HG03196 (cell line): Measurements from ENCODE around the gene CCND1.

Source experiments
- ATAC-seq: cut with Tn5 transposase; IDR thresholded peaks from one replicate; pipeline ENCODE4 v1.9.1; 2021; ENCODE audit not compliant: unreplicated experiment

Gene CCND1

DNA sequence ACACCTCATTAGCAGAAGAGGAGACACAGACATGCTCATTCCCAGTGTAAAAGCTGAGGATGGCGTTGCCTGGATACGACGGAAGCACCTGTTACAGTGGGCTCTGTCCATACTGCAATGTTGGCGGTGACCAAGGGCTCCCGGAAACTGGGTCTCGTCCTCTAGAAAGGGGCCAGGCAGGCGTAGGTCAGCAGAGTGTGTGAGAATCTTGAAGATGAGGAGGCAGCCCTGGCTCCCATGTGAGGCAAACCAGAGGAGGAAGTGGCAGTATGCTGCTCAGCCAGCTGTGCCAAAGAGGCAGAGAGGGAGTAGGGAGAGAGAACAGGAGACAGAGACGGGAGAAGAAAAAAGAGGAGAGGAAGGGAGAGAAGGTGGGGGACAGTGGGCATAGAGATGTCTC lies 23.9 kb downstream of the CCND1 start:
- ATAC-seq: no peak

DNA sequence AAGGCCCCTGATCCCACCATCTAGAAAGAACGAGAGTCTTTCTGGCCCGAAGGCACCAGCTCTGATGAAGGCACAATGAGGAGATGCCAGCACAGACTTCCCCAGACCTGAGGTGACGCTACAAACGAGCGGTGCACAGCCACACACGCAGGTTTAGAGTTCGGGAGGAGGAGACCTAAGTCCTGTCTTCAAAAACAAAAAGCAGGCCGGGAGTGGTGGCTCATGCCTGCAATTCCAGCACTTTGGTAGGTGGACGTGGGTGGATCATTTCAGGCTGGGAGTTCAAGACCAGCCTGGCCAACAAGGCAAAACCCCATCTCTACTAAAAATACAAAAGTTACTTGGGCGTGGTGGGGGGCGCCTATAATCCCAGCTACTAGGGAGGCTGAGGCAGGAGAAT lies 24.7 kb downstream of the CCND1 start:
- ATAC-seq: no peak

DNA sequence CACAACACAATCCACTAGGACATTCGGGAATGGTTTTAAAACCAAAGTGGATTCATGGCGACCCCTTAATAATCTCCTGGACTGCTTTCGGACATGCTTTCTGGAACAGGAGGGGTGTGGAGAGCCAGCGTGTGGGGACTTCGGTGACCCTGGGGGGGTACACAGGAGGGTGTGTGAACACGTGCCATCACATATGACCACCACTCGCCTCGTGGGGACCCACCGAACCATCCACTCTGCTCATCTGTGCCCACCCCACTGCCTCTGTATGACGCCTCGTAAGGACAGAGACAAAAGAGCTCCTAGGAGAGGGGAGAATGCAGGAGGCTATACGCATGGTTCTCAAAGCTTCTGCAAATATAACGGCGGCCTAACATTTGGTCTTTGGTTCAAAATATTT lies 25.3 kb downstream of the CCND1 start:
- no peak for ATAC-seq

DNA sequence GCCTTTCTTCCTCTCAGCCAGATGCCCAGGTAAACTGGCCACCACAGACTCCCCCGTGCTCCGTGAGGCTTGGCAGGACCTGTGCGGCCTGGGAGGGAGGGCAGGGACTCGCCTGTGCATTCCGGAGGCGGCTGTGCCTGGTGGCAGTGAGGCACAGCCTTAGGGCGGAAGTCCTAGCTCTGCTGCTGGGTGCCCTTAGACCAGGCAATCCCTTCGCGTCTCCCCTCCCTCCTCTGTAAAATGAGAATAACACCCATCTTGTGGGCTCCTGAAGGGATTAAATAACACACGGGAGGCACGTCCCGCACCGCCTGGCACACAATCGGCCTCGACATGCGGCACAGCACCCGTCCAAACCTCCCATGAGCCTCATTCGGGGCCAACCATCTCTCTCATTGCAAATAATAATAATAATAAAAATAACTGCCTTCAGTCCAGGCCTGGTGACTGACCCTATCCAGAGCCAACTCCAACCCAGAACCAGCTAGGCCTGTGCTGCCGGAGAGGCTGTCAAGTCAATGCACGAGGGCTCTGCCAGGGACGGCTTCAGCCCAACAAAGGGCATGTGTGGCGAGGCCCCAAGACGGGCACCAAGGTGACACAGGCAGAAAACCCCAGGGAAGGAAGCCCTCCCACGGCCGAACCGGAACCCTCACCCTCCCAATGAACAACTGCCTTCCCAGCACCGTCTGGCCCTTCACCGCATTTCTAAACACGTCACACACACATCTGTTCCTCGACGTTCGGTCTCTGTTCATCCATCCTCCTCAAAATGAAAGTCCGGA lies 26.0 kb downstream of the CCND1 start:
- no peak for ATAC-seq

DNA sequence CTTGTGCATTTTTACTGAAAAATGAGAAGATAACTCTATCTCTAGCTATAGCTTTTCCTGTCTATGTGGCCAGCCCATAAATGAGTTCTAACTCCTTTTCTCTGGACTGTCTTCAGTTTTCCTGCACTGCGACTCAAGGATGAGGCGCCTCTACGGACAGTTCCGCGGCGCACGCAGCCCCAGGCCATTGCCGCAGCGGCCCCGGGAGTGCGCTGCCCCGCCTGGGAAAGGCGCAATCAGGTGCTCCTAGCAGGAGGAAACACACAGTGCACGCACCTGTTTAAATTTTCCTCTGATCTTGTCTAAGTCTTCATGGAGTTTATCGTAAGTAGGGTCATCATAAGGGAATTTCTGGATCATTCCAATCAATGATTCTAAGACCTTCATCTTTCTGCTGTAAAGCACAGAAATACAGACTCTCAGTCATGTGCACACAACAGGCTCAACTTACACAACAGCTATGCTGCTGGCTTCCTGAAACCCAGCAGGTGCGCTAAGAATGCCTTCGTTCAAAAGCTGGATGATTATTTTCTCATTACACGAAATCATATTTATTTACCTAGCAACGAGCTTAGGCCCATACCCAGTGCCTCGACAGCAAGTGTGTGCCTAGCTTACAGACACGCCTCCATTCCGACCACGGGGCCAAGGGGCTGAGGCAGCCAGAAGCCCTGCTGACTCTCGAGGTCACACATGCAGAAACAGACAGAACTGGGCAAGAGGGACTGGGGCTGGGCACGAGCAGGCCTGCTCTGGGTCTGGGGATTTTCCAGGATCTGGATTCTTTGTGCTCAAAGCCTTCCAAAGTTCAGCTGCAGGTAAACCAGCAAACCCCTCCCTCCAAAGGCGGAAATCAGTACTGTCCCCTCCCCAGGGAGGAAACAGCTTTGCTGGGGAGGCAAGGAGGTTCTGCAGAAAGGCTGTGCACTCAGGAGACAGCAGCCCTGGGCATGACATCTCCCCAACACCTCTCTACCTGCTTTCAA lies 27.0 kb downstream of the CCND1 start:
- no peak for ATAC-seq

DNA sequence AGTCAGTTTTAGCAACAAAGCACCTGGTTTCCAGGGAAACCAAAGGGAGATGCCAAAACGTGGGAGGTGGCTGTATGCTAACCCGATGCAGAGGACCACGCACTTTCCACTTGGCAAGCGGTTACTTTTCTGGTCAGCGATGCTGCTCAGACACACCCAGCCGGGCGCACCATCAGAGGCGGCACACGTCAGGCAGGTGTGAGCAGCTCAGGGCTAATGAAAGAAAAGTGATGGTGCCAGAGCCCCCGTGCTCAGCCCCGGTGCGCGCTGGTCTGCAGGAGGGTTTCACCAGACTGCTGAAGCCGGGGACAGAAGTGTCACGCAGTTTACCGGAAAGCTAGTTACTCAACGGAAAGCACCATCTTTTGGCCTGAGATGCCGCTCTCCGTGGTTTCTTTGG lies 28.5 kb downstream of the CCND1 start:
- ATAC-seq: no peak

DNA sequence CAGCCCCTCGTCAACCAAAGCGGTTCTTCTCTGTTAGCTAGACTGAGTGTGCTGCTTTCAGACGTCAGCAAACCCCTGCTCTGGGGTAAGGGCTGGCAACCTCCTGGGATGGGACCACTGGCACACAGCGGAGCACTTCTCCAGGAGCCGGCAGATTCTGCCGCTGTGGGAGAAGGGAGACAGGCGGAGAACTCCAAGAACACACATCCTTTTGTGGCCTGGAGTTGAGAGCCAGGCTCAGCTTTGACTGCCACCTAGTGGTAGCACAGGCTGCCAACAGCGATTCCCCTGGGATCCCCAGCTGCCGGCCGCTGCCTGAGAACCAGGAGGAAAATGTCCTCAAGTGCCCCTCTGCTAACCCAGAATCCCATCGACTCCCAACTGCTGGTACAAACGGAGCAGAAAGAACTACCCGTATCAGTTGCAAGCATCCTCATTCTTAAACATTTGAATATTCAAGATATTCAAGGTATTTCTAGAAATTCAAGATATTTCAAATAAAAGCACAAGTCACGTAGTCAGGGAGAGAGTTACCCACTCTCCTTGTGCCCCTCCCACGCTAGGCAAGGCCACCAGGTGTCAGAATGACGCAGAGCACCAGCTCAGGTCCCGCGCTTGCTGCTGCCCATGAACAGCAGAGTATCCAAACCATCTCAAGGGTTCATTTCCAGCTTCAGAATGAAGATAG lies 29.3 kb downstream of the CCND1 start:
- no peak for ATAC-seq

DNA sequence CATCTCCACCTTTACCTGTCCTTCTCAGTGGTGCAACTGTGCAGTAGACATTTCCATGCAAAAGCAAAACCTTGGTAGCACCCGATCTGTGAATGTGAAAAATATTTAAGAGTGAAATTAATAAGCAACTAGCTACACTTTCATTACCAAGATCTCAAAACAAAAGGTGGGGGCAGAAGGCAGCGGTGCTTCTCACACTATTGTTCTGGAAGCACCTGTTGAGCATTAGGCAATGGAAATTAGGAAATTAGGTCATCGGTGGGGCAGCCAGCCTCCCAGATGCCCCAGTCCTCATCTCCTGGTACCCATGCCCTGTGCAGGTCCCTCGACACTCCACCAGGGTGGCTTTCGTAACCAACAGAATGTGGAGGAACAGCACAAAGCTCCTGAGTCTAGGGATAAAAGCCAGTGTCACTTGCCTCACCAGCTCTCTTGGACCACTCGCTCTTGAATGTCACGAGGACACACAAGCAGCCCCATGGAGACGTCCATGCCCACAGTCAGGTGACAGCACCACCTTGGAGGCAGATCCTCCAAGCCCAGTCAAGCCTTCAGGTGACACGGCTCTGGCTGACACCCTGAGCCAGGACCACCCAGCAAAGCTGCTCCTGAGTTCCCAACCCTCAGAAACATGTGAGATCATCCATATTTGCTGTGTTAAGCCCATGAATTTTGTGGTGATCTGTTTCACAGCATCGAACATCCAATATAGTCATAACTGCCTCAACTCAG lies 30.9 kb downstream of the CCND1 start:
- ATAC-seq: no peak

DNA sequence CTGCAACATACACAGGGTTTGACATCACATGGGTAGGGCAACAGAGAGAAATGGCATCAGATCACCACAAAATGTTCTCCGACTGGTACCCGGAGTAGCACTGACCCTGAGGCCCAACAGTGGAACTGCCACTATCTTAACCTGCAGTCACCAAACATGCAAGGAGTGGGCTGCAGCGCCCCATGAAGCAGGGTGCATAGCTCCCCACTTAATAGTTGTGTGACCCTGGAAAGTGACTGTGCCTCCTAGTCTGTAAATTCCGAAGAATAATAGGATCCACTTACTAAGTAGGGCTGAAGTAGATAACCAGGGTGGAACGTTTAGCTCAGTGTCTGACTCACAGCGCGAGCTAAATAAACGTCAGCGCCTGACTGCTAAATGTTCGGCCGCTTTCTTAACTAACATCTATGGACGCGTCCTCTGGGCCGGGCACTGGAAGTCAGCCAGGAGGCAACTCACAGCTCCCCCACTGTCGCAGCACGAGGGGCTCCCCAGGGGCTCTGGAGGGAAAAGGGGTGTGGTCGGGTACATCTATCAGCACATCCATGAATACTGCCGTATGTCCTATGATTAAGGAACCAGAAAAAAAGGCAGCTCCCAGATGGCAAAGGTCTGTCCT lies 33.4 kb downstream of the CCND1 start:
- ATAC-seq: peak; percentile 6

DNA sequence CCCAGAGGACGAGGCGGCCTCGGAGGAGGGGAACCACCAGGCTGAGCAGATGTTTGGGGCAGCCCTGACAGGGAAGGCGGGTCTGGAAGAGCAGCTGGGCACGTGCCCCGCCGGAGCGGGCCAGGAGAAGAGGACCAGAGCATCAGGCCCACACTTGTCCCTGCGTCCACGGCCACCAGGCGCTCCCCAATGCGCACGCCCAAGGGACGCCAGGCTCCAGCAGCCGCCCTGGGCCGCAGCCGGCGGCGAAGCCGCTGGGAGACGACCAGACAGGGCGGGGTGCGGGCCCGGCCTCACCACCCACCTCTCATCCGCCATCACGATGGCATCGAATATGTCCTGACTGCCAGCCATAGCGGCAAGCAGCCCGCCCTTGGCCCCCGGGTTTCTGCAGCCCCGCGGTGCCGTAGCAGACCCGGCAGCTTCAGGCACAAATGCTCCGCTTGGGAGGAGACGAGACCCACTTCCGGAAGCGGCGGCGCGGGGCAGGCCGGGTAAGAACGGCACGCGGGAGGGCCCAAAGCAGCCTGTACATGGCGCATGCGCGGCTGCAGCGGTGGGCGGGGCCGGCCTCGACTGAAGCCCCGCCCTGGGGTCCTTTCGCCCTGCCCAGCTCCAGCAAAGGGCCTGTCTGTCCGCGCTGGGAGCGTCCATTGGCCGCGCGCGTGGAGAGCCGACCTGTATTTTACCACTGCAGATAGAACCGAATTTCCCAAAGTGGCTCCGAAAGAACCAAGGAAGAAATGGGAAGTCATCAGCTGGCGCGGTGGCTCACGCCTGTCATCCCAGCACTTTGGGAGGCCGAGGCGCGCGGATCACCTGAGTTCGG lies 34.1 kb downstream of the CCND1 start, which contains the start of gene LTO1:
TSS of gene LTO1 (minus strand) at position 468 of the 829 bp plus-strand sequence. CDS start at position 354, 114 bp downstream.
- peak; percentile 79 for ATAC-seq

DNA sequence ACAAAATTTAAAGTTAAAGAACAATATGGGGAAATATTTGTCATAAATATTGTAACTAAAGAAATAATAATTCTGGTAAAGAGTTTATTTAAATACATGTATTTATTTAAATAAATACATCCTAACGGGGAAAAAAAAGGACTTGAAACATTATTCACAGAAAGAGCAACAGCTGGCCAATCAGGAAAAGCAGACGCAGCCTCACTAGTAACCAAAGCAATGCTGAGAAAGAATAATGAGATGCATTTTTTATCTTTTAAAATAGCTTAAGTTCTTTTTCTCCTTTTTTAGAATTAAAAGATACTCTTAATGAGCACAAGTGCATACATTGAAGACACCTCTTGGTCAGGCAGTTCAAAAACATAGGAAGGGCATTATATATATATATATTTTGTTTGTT lies 36.8 kb downstream of the CCND1 start:
- ATAC-seq: no peak

DNA sequence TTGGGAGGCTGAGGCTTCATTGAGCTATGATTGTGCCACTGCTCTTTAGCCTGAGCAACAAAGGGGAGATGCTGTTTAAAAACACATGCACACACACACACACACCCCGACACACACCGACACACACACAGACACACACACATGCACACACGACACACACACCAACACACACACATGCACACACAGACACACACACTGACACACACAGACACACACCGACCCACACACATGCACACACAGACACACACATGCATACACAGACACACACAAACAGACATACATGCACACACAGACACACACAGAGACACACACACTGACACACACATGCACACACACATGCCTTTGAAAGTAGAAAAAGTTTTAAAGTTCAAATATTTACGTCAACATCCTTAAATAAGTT lies 39.7 kb downstream of the CCND1 start:
- no peak for ATAC-seq

DNA sequence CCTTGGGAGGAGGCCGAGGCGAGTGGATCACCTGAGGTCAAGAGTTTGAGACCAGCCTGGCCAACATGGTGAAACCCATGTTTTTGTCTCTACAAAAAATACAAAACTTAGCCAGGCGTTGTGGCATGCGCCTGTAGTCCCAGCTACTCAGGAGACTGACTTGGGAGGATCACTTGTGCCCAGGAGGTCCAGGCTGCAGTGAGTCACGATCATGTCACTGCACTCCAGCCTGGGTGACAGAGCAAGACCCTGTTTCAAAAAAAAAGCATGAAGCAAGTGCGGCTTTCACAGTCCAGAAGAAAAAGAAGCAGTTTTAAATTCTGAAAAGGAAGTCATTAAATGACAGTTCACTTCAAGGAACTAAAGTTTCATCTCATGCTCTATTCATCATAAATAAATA lies 41.3 kb downstream of the CCND1 start:
- no peak for ATAC-seq

DNA sequence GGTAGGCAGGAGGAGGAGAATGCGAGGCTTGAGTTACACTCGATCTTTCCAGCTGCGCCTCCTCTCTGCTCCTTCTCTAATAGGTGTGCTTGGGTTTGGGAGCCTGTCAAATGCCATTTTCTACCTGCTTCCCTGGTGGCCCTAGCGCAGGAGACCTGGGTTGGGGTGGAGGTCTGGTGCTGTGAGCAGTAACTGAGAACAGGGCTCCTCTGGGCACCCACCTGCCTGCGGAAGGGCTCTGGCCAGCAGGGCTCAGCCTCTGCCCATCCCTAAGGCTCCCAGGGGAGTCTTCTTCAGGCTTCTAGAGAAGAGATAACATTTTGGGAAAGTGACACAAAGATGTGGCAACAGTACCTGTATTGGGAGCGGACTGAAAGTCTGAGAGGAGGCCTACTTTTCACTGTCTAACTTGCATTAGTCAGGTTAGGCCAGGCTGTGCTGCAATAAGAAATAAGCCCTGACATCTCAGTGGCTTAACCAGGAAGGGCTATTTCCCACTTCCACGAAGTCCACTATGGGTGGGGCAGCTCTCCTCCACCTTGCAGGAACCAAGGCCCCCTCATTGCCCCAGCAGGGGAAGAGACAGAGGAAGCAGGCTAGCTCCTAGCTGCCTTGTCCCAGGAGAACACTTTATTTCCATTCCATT lies 41.8 kb downstream of the CCND1 start:
- ATAC-seq: no peak

DNA sequence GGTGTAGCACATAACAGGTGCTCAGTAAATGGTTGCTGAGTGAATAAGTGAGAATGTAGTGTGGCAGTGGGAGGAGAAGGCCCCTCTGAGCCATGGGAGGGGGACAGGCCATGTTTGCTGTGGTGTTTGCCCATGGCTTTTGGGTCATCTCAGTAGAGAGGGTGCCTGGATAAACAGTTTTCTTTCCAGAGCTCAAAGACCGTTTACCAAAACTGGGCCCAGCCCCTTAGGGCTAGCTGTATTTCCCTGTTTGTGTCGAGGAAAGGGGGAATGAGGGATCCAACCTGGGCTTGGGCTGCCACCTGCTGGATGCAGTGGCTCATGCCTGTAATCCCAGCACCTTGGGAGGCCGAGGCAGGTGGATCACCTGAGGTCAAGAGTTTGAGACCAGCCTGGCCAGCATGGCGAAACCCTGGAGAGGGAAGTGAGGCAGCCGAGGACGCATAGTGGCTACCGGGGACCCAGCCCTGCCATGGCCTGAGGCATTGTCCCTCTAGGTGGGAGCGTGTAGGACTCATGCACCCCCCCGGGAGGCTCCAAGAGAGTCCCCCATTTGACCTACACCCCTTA lies 42.9 kb downstream of the CCND1 start:
- no peak for ATAC-seq

DNA sequence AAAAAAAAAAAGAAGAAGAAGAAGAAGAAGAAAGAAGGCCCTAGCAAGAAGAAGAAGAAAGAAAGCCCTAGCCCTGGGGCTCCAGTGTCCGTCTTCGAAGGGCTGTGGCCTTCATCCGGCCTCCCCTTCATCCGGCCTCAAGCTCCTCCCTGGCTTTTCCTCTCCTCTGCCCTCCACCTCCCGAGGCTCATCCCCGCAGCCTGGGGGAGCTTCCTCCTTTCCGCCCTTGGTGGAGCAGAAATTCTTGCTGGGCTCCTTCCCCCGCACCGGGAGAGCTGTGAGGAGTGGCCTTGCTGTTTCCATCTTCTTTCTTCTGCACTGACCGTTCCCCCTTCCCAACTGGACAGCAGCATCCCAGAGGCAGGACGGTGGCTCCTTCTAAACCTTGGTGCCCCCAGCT lies 43.7 kb downstream of the CCND1 start:
- ATAC-seq: no peak

DNA sequence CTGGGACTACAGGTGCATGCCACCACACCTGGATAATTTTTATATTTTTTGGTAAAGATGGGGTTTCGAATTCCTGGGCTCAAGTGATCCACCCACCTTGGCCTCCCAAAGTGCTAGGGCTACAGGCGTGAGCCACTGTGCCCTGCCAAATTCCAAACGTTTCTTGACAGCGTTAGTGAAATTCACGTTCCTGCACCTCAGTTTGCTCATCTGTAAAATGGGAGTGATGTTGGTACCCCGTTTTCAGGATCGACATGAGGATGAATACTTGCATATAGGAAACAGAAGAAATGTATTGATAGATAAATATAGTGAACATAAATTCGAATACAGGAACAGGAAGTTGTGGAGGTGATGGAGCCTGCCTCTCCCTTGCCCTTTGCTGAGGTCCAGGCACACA lies 44.4 kb downstream of the CCND1 start:
- ATAC-seq: no peak

DNA sequence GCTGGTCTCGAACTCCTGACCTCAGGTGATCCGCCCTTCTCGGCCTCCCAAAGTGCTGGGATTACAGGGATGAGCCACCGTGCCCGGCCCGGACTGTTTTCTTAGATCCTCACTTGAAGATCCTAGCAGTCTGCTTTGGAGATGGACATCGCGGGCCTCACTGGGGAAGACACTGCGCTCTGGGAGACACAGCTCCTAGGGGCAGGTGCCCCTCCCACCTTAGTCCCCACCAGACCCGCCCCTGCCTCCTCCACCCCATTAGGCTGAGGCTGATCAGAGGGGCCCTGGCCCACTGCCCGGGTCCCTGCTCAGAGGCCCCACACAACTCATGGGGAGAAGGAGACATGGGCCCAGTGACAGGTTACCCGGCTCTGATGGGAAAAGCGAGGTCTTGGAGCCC lies 45.5 kb downstream of the CCND1 start:
- no peak for ATAC-seq

DNA sequence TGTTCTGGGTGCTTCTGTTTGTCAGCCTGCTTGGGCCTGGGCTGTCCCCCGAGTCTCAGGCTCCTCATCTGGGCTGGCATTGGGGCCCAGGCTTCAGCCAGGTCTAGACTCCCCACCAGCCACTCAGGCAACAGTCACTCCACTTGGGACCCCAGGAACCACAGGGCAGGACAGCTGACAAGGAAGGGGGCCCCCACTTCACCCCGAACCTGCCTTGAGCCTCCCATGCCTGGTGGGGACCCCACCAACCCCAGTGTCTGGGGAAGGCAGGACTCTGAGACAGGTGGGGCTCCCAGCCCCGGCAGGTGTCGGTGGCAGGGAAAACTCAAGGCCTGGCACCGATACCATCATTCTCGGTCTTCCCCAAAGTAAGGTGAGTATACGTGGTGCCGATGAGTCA lies 45.9 kb downstream of the CCND1 start:
- no peak for ATAC-seq
